Measurements from ENCODE around the gene MTMR8.
"Not testable (repeated sequence)": the region's sequence is repeated elsewhere in the genome, so short reads cannot be mapped to it uniquely, and the experiment has no call there.

MTMR8 gene

GRCh38 chrX:64394874-64395567, at the start of gene MTMR8:
Gene MTMR8 (minus strand): TSS chrX:64395452. CDS start chrX:64395363, 89 bp downstream.
- Histone ChIP-seq H3K27ac (ENCODE audit: low read length) (no peak within 1 kb of the TSS), H3K27me3 (ENCODE audit: control insufficient read depth, insufficient read depth, low read length) (no peaks in the 10 kb centered on the region), H3K36me3 (ENCODE audit: control insufficient read depth, low read depth, low read length) (no peaks in the 10 kb centered on the region), H3K4me1 (ENCODE audit: control insufficient read depth, low read depth, low read length) (no peaks in the 10 kb centered on the region), H3K4me3 (ENCODE audit: low read length) (peak within 1 kb of the TSS; percentile 81), H3K9me3 (ENCODE audit: control insufficient read depth, low read depth, low read length) (peaks cover 19% of the 10 kb centered on the region), H3K9ac (ENCODE audit: low read length) (peak within 1 kb of the TSS; percentile 42)

GRCh38 chrX:64439551-64439950, 44.3 kb upstream of the MTMR8 start:
- Histone ChIP-seq H3K36me3 (ENCODE audit: control insufficient read depth, low read depth, low read length) (no peaks in the 10 kb centered on the region), H3K4me3 (ENCODE audit: low read length) (no peak overlapping the region), H3K9ac (ENCODE audit: low read length) (no peak overlapping the region), H3K27me3 (ENCODE audit: control insufficient read depth, insufficient read depth, low read length) (no peaks in the 10 kb centered on the region), H3K9me3 (ENCODE audit: control insufficient read depth, low read depth, low read length) (peaks cover 26% of the 10 kb centered on the region), H3K27ac (ENCODE audit: low read length) (no peak overlapping the region), H3K4me1 (ENCODE audit: control insufficient read depth, low read depth, low read length) (no peaks in the 10 kb centered on the region)

GRCh38 chrX:64437665-64438064, 42.4 kb upstream of the MTMR8 start:
- Histone ChIP-seq H3K9ac (ENCODE audit: low read length) (no peak overlapping the region), H3K9me3 (ENCODE audit: control insufficient read depth, low read depth, low read length) (peaks cover 16% of the 10 kb centered on the region), H3K4me1 (ENCODE audit: control insufficient read depth, low read depth, low read length) (no peaks in the 10 kb centered on the region), H3K36me3 (ENCODE audit: control insufficient read depth, low read depth, low read length) (no peaks in the 10 kb centered on the region), H3K27me3 (ENCODE audit: control insufficient read depth, insufficient read depth, low read length) (no peaks in the 10 kb centered on the region), H3K27ac (ENCODE audit: low read length) (no peak overlapping the region), H3K4me3 (ENCODE audit: low read length) (no peak overlapping the region)

GRCh38 chrX:64437218-64437617, 42.0 kb upstream of the MTMR8 start:
- no peak overlapping the region for H3K9ac ChIP-seq (ENCODE audit: low read length)
- H3K27ac ChIP-seq (ENCODE audit: low read length): no peak overlapping the region
- no peaks in the 10 kb centered on the region for H3K4me1 ChIP-seq (ENCODE audit: control insufficient read depth, low read depth, low read length)
- H3K4me3 ChIP-seq (ENCODE audit: low read length): no peak overlapping the region
- peaks cover 16% of the 10 kb centered on the region for H3K9me3 ChIP-seq (ENCODE audit: control insufficient read depth, low read depth, low read length)
- no peaks in the 10 kb centered on the region for H3K36me3 ChIP-seq (ENCODE audit: control insufficient read depth, low read depth, low read length)
- no peaks in the 10 kb centered on the region for H3K27me3 ChIP-seq (ENCODE audit: control insufficient read depth, insufficient read depth, low read length)

- Histone ChIP-seq H3K27me3 (ENCODE audit: control insufficient read depth, insufficient read depth, low read length) (no peaks in the 10 kb centered on the region), H3K9me3 (ENCODE audit: control insufficient read depth, low read depth, low read length) (peaks cover 8% of the 10 kb centered on the region), H3K4me1 (ENCODE audit: control insufficient read depth, low read depth, low read length) (peaks cover 24% of the 10 kb centered on the region), H3K36me3 (ENCODE audit: control insufficient read depth, low read depth, low read length) (no peaks in the 10 kb centered on the region), H3K4me3 (ENCODE audit: low read length) (peak overlapping the region; percentile 6), H3K9ac (ENCODE audit: low read length) (no peak overlapping the region), H3K27ac (ENCODE audit: low read length) (no peak overlapping the region)
These were observed 33.1 kb upstream of the MTMR8 start for GRCh38 chrX:64428371-64428770.

- Histone ChIP-seq H3K9me3 (ENCODE audit: control insufficient read depth, low read depth, low read length) (peaks cover 11% of the 10 kb centered on the region), H3K9ac (ENCODE audit: low read length) (no peak overlapping the region), H3K4me3 (ENCODE audit: low read length) (peak overlapping the region; percentile 6)
These were observed 32.5 kb upstream of the MTMR8 start for GRCh38 chrX:64427787-64428186.

GRCh38 chrX:64427281-64427680, 32.0 kb upstream of the MTMR8 start:
- no peaks in the 10 kb centered on the region for H3K36me3 ChIP-seq (ENCODE audit: control insufficient read depth, low read depth, low read length)
- no peak overlapping the region for H3K27ac ChIP-seq (ENCODE audit: low read length)
- peaks cover 24% of the 10 kb centered on the region for H3K4me1 ChIP-seq (ENCODE audit: control insufficient read depth, low read depth, low read length)
- peaks cover 11% of the 10 kb centered on the region for H3K9me3 ChIP-seq (ENCODE audit: control insufficient read depth, low read depth, low read length)
- no peaks in the 10 kb centered on the region for H3K27me3 ChIP-seq (ENCODE audit: control insufficient read depth, insufficient read depth, low read length)
- H3K4me3 ChIP-seq (ENCODE audit: low read length): no peak overlapping the region
- H3K9ac ChIP-seq (ENCODE audit: low read length): no peak overlapping the region

More at GRCh38 chrX:64427787-64428186, 32.5 kb upstream of the MTMR8 start:
- no peaks in the 10 kb centered on the region for H3K27me3 ChIP-seq (ENCODE audit: control insufficient read depth, insufficient read depth, low read length)
- H3K36me3 ChIP-seq (ENCODE audit: control insufficient read depth, low read depth, low read length): no peaks in the 10 kb centered on the region
- peak overlapping the region; percentile 24 for H3K27ac ChIP-seq (ENCODE audit: low read length)
- peaks cover 24% of the 10 kb centered on the region for H3K4me1 ChIP-seq (ENCODE audit: control insufficient read depth, low read depth, low read length)

GRCh38 chrX:64409730-64410129, 14.5 kb upstream of the MTMR8 start:
- not testable (repeated sequence) for H3K4me1 ChIP-seq (ENCODE audit: control insufficient read depth, low read depth, low read length); H3K9me3 ChIP-seq (ENCODE audit: control insufficient read depth, low read depth, low read length); H3K9ac ChIP-seq (ENCODE audit: low read length); H3K36me3 ChIP-seq (ENCODE audit: control insufficient read depth, low read depth, low read length); H3K4me3 ChIP-seq (ENCODE audit: low read length); H3K27ac ChIP-seq (ENCODE audit: low read length); H3K27me3 ChIP-seq (ENCODE audit: control insufficient read depth, insufficient read depth, low read length)

- H3K9me3 ChIP-seq (ENCODE audit: control insufficient read depth, low read depth, low read length): peaks cover 5% of the 10 kb centered on the region
- H3K27me3 ChIP-seq (ENCODE audit: control insufficient read depth, insufficient read depth, low read length): no peaks in the 10 kb centered on the region
- no peak overlapping the region for H3K27ac ChIP-seq (ENCODE audit: low read length)
- H3K9ac ChIP-seq (ENCODE audit: low read length): no peak overlapping the region
- no peaks in the 10 kb centered on the region for H3K4me1 ChIP-seq (ENCODE audit: control insufficient read depth, low read depth, low read length)
- no peaks in the 10 kb centered on the region for H3K36me3 ChIP-seq (ENCODE audit: control insufficient read depth, low read depth, low read length)
- no peak overlapping the region for H3K4me3 ChIP-seq (ENCODE audit: low read length)
These were observed 2.8 kb upstream of the MTMR8 start for GRCh38 chrX:64398088-64398487.

GRCh38 chrX:64395568-64395929, 297 bp upstream of the MTMR8 start:
- no peaks in the 10 kb centered on the region for H3K4me1 ChIP-seq (ENCODE audit: control insufficient read depth, low read depth, low read length)
- H3K4me3 ChIP-seq (ENCODE audit: low read length): peak overlapping the region; percentile 81
- H3K27me3 ChIP-seq (ENCODE audit: control insufficient read depth, insufficient read depth, low read length): no peaks in the 10 kb centered on the region
- no peak overlapping the region for H3K27ac ChIP-seq (ENCODE audit: low read length)
- H3K9ac ChIP-seq (ENCODE audit: low read length): no peak overlapping the region
- no peaks in the 10 kb centered on the region for H3K36me3 ChIP-seq (ENCODE audit: control insufficient read depth, low read depth, low read length)
- H3K9me3 ChIP-seq (ENCODE audit: control insufficient read depth, low read depth, low read length): peaks cover 19% of the 10 kb centered on the region

GRCh38 chrX:64394059-64394873, 986 bp downstream of the MTMR8 start:
- H3K36me3 ChIP-seq (ENCODE audit: control insufficient read depth, low read depth, low read length): no peaks in the 10 kb centered on the region
- H3K27me3 ChIP-seq (ENCODE audit: control insufficient read depth, insufficient read depth, low read length): no peaks in the 10 kb centered on the region
- H3K4me3 ChIP-seq (ENCODE audit: low read length): peak overlapping the region; percentile 81
- peaks cover 19% of the 10 kb centered on the region for H3K9me3 ChIP-seq (ENCODE audit: control insufficient read depth, low read depth, low read length)
- H3K4me1 ChIP-seq (ENCODE audit: control insufficient read depth, low read depth, low read length): no peaks in the 10 kb centered on the region
- H3K9ac ChIP-seq (ENCODE audit: low read length): peak overlapping the region; percentile 42
- H3K27ac ChIP-seq (ENCODE audit: low read length): no peak overlapping the region

- Histone ChIP-seq H3K27ac (ENCODE audit: low read length) (no peak overlapping the region), H3K4me1 (ENCODE audit: control insufficient read depth, low read depth, low read length) (no peaks in the 10 kb centered on the region), H3K9ac (ENCODE audit: low read length) (no peak overlapping the region), H3K27me3 (ENCODE audit: control insufficient read depth, insufficient read depth, low read length) (no peaks in the 10 kb centered on the region), H3K4me3 (ENCODE audit: low read length) (no peak overlapping the region), H3K36me3 (ENCODE audit: control insufficient read depth, low read depth, low read length) (no peaks in the 10 kb centered on the region), H3K9me3 (ENCODE audit: control insufficient read depth, low read depth, low read length) (peaks cover 26% of the 10 kb centered on the region)
These were observed 5.8 kb downstream of the MTMR8 start for GRCh38 chrX:64389489-64389888.
